Stimulated activated CD4-positive, alpha-beta T cell treated with anti-CD3 and anti-CD28 coated beads, TNF-alpha, amount 100 ng/mL, for 4 hours (primary cell): Measurements from ENCODE around the gene FGF23.

Experiments used
- DNase-seq, 3 experiments: peaks; one replicate each; pipeline ENCODE4 v3.0.0-alpha.2; 2020; ENCODE audit warnings: low read depth in 3 of 3

FGF23 gene

DNA sequence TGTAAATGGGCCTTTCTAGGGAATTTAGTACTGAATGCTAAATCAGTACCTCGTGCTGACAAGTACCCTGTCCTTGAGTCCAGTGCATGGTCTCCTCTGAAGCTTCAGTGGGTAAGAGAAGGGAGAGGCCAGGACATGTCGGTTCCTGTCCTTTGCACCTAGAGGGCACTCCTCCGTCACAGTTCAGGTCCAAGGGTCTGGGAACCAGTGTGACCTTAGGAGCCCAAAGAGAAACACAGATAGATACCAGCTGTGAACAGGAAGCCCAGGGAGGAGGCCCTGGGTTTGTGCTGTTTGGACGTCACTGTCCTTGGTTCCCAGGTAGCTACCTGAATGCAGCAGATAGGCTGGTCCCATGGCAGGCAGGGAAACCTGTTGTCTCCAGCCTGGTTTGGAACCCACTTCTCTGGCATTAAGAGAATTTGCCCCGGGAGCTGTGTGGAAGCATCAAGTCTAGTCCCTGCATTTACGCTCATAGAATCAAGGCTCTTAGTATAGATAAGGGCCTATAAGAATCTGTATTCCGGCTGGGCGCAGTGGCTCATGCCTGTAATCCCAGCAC, 3.9 kb upstream of the FGF23 start:
- DNase-seq = no peak

DNA sequence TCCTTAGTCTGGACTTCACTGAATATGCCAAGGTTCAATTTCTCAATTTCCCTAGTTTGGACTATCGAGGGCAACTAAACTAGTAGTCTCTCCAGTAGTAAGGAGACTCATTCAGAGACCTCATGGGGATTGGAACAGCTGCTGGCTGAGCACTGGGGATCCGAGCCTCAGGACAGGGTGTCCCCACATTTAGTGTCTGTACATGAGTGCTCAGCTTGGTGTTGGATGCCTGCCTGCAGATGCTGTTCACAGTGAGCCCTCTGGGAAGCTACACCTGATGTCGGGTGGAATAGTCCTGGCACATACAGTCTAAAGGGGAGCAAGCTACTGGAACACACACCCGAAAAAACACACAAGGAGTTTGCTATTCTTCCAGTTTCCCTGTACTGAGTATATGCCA, 820 bp upstream of the FGF23 start:
- no peak for DNase-seq

DNA sequence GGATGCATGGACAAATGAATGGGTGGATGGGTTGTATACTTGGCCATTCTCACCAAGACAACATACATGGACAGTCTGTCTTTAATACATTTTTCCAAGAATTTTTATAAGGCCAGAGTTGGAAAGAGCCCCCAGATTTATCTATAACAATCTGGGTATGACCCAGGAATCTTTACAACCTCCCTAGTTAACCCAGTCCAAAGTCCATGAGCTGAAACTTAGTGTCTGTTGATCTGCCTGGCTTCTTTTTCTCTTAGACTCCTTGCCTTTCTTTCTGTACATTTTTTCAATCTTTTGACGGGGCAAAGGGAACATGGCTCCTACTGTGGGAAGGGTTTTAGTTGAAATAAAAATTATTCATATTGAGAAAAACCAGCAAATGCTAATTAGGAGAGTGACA, 740 bp downstream of the FGF23 start:
- DNase-seq = no peak

DNA sequence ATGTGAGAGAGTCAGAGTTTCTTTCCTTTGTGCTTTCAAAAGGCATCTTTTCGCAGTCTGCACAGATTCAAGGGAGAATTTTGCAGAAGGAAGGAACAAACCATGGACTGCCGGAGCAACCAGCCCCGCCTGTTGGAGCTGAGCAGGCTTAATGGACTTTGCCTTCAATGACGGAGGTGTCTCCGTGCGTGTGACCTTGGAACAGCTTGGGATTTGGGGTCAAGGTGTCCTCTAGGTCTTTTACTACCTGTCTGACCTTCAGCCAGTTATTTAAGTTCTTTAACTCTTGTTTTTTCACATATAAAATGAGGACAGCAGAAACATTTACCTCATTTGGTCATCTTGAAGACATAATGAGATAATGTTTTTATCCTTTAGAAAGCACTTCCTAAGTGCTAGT, 4.1 kb downstream of the FGF23 start:
- DNase-seq = no peak

DNA sequence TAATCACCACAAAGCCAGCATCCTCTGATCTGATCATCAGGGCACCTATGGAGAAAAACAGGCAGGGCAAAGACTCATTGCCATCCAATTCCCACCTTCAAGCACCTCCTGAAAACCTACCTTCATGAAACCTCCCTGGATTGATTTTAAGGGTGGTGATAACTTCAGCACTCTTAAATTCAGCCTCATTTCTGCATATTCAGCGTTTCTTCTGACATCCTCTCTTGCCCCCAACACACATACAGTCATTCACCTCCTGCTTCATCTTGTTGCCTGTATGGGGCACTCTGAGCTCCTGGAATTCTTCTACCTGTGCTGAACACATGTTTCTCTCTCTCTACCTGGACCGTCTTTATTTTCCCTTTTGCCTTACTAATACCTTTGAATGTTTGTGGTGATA, 6.9 kb downstream of the FGF23 start:
- no peak for DNase-seq

DNA sequence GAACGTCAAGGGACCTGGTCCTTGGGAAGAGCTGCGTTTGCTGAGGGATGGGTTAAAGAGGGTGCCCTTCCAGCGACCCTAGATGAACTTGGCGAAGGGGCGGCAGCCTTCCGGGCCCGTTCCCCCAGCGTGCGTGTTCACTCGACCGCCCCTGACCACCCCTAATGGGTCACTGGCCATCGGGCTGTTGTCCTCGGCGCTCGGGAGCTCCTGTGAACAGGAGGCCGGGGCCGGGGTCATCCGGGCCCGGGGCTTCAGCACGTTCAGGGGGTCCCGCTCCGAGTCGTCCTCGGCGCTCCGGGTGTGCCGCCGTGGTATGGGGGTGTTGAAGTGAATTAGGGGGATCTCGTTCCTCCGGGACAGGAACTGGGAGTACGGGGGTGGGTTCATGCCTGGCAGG, 9.2 kb downstream of the FGF23 start:
- DNase-seq = no peak

DNA sequence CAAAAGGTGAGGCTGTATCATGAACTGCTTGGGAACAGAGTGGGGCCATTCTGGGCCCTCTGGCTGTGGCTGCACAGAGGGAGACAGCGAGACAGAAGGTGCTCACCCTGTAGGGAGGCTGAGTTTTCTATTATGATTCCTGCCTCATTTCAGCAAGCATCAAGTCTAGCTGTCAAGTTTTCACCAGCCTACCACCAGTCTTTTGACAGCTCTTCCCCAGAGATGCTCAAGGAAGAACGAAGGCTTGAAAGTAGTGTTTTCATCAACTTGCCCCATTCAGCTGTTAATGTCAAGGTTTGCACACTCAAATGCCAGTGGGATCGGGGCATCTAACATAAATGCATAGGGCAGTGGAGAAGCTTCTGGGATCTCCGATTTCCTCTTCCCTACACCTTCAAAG, 10.0 kb downstream of the FGF23 start:
- DNase-seq = no peak

DNA sequence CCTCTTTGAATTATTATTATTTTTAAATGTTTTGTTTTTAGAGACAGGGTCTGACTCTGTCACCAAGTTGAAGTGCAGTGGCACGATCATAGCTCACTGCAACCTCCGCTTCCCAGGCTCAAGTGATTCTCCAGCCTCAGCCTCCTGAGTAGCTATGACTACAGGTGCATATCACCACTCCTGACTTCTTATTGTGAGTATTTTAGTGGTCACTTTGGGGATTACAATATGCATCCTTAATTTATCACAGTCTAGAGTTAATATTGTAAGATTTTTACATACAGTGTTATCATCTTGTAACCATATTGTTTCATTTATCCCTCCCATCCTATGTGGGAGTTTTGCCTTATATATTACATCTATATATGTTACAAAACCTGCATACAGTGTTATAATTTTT, 13.4 kb downstream of the FGF23 start:
- no peak for DNase-seq

DNA sequence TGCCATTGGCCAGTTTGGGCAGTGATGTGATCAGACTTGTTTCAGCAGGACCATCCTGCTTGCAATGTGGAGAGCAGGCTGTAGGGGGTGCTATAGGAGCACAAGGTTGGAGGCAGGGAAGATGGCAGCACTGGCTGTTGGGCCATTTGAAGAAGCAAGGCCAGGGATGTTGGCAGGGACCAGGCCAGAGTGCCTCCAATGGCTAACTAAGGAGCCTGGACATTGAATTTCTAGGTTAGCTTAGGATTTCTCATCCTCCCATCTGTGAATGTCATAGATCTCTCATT, 23.5 kb downstream of the FGF23 start:
- DNase-seq = peak in 2 of 3 experiments; percentile 5 to 8

DNA sequence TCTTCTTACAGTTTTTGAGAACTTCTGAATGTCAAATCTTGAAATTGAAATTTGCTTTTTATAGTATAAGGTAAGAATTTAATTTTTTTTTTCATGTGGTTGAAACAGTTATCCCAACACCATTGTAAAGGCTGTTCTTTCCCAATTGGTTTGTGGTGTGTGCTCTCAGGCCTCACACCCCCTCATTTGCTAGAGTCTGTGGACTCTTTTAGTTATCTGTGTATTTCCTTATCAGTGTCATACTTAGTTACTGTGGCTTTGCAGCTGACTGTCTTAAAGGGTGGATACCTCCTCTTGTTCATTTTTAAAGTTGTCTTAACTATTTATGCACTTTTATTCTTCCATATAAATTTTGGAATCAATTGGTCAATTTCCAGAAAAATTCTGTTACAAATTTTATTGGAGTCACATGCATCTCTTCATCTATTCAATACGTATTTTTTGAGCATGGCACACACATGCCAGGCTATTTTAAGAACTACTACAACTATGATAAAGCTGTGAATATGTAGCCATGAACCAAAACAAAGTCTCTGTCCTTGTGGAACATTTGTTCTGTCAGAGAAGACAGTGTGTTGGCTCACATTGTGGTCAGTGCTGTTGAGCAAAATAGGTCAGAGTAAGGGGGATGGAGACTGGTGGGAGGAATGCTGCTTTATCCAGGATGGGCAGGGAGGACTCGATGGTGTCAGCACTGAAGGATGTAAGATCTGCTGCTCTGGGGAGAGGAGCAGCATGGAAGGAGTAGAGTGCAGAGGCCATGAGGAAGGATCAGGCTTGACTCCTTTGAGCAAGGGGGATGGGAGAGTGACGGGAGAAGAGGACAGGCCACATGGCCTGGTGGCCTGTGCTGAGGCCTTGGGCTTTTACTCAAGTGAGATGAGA, 24.1 kb downstream of the FGF23 start:
- DNase-seq = no peak

DNA sequence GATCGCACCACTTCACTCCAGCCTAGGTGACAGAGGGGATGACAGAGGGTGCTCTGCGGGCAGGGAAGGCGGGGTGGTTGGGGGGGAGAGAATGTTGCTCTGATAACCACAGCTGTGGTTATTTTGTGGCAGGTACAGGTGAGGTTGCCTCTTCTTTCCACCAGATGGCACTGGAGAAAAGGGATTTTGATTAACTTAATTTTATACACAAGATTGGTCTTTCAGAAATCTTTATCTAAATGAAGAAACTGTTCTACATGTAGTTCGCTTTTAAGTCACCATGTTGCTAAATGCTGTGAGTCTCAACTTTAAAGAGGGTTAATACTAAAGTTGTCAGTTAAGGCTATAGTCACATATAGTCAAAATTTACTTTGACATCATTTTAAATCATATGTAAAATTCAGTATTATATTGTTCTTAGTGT, 25.7 kb downstream of the FGF23 start:
- no peak for DNase-seq

DNA sequence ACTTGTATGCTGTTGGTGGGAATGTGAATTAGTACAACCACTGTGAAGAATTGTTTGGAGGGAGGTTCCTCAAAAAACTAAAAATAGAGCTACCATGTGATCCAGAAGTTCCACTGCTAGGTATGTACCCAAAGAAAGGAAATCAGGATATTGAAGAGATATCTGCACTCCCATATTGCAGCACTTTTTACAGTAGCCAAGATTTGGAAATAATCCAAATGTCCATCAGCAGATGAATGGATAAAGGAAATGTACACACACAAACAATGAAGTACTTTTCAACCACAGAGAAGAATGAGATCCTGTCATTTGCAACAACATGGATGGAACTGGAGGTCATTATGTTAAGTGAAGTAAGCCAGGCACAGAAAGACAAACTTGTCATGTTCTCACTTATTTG, 32.6 kb downstream of the FGF23 start:
- no peak for DNase-seq

DNA sequence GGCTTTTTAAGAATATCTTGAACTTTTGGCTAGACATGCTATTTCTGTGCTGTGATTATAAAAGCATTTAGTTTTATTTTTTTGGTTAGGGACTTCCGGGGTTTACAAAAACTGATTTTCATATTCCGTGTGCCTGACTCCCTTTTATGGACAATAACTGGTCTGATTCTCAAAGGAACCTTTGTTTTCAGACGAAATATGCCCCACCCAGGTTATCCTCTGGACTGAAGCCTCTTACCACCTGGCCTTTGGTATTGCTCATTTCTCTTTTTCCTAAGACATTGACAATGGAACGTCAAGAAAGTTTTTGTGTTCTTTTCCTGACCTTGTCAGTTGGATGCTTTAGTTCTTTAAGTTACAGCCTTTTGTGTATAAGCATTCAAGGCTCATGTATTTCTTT, 47.7 kb downstream of the FGF23 start:
- no peak for DNase-seq

DNA sequence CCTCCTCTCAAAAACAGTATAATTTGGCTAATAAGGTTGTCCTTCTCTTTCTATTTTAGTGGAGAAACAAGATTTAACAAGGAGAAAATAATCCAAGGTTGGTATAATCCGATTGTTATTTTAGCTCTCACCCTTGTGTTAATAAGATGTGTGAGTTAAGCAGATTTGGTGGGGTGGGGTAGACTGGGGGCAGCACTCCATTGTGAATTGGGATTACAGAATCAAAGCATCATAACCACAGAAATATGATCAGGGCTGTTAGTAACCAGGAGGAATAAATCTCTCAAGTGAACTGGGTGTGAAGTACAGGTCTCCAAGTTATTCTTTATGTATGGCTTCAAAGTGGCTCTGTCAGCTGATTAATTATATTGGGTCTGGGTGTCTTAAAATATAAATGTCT, 48.3 kb downstream of the FGF23 start:
- DNase-seq = no peak

DNA sequence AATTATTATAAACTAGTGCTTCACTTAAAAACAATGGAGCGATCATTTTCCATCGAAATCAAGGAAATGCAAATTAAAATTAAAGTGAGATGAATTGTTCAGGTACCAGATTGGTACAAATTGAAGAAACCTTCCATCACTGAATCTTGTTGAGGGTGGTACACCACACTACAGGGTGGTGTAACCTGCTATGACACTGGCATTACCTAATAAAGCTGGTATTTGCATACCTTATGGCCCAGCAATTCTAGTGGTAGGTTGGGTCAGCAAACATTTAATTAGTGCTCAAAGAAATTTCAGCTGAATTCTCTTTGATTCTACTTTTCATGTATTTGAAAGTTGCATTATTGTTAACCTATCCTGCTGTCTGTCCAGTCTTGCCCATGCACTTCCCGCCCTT, 49.3 kb downstream of the FGF23 start:
- no peak for DNase-seq

DNA sequence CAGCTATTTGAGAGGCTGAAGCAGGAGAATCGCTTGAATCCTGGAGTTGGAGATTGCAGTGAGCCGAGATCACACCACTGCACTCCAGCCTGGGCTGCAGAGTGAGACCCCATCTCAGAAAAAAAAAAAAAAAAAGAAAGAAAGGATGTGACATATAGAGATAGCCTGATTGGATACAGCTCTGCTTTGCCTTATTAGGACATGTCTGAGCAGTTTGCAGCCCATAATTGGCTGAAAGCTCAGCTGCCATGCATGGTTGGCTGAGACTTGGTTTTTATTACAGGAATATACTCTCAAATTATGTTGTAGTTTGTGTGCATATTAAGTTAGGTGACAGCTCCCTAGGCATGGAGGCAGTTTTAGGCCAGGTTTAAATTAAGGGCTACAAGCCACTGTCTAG, 52.2 kb downstream of the FGF23 start:
- no peak for DNase-seq

DNA sequence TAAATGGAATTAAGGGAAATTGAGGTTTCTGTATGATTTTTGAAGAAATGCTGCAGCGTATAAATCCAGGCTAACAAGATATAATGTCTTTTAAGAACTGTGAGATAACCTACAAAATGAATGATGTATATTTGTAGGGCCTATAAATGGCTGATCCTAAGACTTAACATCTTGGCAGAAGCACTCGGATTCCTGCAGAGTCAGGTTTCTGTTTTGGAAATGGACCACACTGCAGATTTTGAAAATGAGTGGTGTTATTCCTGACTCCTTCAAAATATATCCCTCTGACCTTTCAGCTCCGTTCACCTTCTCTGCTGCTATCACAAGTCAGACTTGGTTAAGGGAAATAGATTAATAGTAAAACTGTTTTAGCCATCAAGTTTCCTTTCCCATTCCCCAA, 53.5 kb downstream of the FGF23 start:
- no peak for DNase-seq

DNA sequence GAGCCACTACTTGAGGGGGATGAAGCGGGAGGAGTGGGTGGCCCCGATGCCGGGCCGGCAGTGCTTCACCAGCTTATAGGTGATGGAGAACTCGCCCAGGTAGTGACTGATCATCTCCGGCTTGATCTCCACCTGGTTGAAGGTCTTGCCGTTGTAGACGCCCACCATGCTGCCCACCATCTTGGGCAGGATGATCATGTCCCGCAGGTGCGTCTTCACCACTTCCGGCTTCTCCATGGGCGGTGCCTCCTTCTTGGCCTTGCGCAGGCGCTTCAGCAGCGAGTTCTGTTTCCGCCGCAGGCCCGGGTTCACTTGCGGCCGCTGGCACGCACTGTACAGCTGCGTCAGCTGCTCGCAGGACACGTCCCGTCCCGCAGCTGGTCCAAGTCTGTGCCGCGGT, 55.1 kb downstream of the FGF23 start:
- DNase-seq = no peak

DNA sequence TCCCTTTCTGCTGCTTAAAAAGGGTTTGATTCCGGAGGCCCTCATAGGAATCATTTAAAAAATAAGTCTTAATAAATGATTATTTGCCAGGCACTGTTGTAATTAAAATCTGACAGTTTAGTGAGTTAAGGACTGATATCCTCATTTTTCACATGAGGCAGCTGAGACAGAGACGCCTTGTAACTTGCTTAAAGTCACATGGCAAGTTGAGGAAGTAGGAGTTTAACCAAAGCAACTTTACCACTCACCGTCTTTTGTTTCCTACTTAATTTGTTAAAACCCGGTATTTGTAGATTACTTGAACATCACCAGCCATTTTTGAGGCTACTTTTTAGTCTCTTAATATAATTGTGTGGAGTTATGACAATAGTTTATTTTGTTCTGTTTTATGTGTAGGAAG, 56.1 kb downstream of the FGF23 start:
- no peak for DNase-seq

DNA sequence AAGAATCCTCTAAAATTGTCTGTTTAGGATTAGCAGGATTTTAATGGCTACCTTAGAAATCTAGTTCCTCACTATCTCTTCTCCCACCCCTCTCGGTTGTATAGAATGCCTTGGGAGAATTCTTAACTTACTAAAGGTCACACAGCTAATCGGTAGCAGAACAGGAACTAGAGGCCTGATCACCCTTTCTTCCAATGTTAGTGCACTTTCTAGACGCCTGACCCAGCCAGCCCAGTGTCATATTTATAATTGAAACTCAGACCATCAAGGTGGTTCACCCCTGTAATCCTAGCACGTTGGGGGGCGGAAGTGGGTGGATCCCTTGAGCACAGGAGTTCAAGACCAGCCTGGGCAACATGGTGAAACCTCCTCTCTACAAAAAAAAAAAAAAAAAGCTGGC, 56.8 kb downstream of the FGF23 start:
- DNase-seq = no peak

DNA sequence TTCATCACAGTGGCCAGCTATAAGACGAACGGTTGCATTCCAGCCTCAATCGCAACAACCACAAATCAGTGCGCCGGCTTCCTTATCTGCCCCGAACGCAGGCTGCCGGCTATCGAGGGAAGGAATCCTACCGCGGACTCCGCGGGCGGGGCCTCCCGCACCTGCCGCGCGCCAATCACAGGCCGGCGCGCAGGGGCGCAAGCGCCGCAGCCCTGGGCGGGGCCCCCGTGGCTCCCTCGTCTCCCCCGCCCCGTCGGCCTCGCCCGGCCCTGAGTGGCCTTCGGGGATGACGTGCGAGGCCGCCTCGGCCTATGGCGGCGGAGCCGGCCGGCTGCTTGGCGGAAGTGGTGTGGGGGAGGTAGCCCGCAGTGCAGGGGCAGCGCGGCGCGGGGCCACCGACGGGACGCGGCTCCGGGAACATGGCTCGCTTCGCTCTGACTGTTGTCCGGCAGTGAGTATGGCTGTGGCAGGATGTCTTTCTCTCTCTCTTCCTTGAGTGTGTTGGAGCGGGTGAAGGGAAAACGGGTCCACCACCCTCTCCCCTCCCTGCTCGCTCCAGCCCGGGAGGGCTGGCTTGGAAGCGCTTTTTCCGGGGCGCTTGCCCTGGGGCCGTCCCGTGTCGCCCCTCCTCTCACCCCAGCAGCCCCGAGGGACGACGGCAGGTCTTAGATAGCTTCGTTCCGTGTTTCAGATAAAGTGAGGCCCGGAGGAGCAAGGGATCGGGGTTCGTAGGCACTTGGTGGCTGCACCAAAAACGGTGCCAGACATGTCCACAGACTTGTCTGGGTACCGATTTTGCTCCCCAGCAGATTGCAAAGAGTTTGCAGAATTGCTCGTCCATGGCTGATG, 58.4 kb downstream of the FGF23 start, which contains the start of gene TIGAR:
Gene TIGAR (plus strand): TSS at position 361 of the 849 bp plus-strand sequence. CDS start 59 bp downstream, at position 420.
- peak; percentile 76 to 80 (median 80) for DNase-seq

DNA sequence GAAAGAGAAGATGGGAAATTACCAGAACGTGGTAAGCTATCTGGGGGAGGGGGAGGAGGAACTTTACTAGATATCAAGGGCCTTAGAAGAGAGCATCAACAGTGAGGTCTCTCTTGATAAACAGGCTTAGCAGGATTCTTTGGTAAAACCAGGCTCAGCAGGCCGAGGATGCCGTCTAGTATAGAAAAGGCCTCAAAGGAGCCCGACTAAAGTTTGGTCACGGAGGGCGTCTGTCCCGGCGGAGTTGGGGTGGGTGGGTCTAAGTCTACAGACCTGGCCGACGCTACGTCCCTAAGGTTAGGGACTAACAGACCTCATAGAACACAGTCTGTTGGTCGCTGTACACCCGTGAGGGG, 59.0 kb downstream of the FGF23 start:
- DNase-seq = no peak
